Spleen (tissue), 11 donors: ENCODE results near the gene IL17B. TPM values are rescaled to one million over a fixed set of nuclear protein-coding genes. Genes with fewer than 3 reads are reported as not detected.

Source experiments
- DNase-seq: peaks from one replicate; pipeline ENCODE4 v3.0.0-alpha.2; 2020
- H3K27ac ChIP-seq, 8 donors: fragments of 200-600 bp; sonication (generic) in 7 of 8; 1 replicate in 4 of 8; 2 replicates in 4 of 8; pipeline versions ENCODE4 v1.5.0 to v1.8.0; 2016 to 2021; ENCODE audit warnings: inconsistent platforms in 4 of 8, mild to moderate bottlenecking in 4 of 8, moderate library complexity in 1 of 8
- H3K27me3 ChIP-seq, 7 donors: fragments of 200-600 bp; sonication (generic) in 6 of 7; replicated peaks in 1 of 7; 1 replicate in 4 of 7; 2 replicates in 3 of 7; pipeline versions ENCODE4 v1.5.0 to v1.8.0; 2016 to 2021; ENCODE audit warnings: inconsistent platforms in 3 of 7, mild to moderate bottlenecking in 1 of 7
- H3K36me3 ChIP-seq, 6 donors: fragments of 200-600 bp; sonication (generic) in 5 of 6; 1 replicate in 4 of 6; 2 replicates in 2 of 6; pipeline versions ENCODE4 v1.5.0 to v1.8.0; 2016 to 2021; ENCODE audit warnings: inconsistent platforms in 2 of 6
- H3K4me1 ChIP-seq, 6 donors: fragments of 200-600 bp; sonication (generic) in 5 of 6; 1 replicate in 3 of 6; 2 replicates in 3 of 6; pipeline versions ENCODE4 v1.5.0 to v1.8.0; 2016 to 2021; ENCODE audit warnings: inconsistent platforms in 3 of 6
- H3K4me3 ChIP-seq, 8 donors: fragments of 200-600 bp; sonication (generic) in 7 of 8; 1 replicate in 4 of 8; 2 replicates in 4 of 8; pipeline versions ENCODE4 v1.5.0 to v1.8.0; 2016 to 2021; ENCODE audit warnings: inconsistent platforms in 4 of 8, mild to moderate bottlenecking in 4 of 8, moderate library complexity in 2 of 8
- H3K9me3 ChIP-seq, 8 donors: fragments of 200-600 bp; sonication (generic) in 7 of 8; 1 replicate in 4 of 8; 2 replicates in 4 of 8; pipeline versions ENCODE4 v1.5.0 to v1.8.0; 2016 to 2021; ENCODE audit warnings: inconsistent platforms in 4 of 8
- POLR2A ChIP-seq, 3 donors: fragments of 450-650 bp; IDR thresholded peaks; one replicate each; pipeline ENCODE4 v1.5.1; 2017; ENCODE audit warnings: antibody characterized with exemption in 3 of 3, mild to moderate bottlenecking in 1 of 3
- POLR2AphosphoS5 ChIP-seq, 3 donors: sonication (generic); formaldehyde crosslinking; IDR thresholded peaks; one replicate each; pipeline ENCODE4 v1.5.1; 2017; ENCODE audit warnings: antibody characterized with exemption in 3 of 3
- WGBS, 5 donors: extraction: QIAGEN DNeasy Blood & Tissue Kit in 3 of 5; methylation state at CpG; one replicate each; pipeline versions ENCODE4 v1.1.5 to v1.1.7; 2013 to 2018; 5-methylcytosine and 5-hydroxymethylcytosine counted together
- intact Hi-C: fragments of 100-400 bp; cut with DNase I; formaldehyde crosslinking; loops from one replicate; pipeline ENCODE4 v1.15.0; 2023; ENCODE audit warnings: low total_unique reads
- polyA plus RNA-seq, 3 donors: library from polyadenylated mRNA; stranded (reverse); fragments of 200-250 nt; gene quantifications; one replicate each; pipeline ENCODE4 v1.2.1, GENCODE V29; 2013
- total RNA-seq, 7 donors: library from RNA; depleted of rRNA in 3 of 7; stranded (reverse); fragments of >200 nt in 3 of 7; fragmentation: NEBNext Ultra II Directional in 4 of 7; extraction: Animal tissue kit (Norgen Biotek cat#: 25700) in 4 of 7; gene quantifications; one replicate each; pipeline versions ENCODE4 v1.1.0 to v1.2.1, GENCODE V29; 2016 to 2021
- TF ChIP-seq, protein P1 (sequence below), 11 experiments: fragments of 200-600 bp in 7 of 11; fragments of 450-650 bp in 4 of 11; sonication (generic) in 4 of 11; IDR thresholded peaks in 8 of 11; conservative IDR thresholded peaks in 3 of 11; 1 replicate in 7 of 11; 2 replicates in 4 of 11; pipeline versions ENCODE4 v1.4.0 to v1.8.0; 2016 to 2021; ENCODE audit warnings: antibody characterized with exemption in 11 of 11, inconsistent platforms in 4 of 11, mild to moderate bottlenecking in 1 of 11
- donor health status: healthy with polysubstance abuse.
- donor health status: DM: no; HTN: no; CAD: no; lungs with moderate emphysema.
- donor health status: DM: no; HTN: no; CAD: no.
- donor health status: Bipolar disorder and iron deficiency.
- donor health status: healthy.
- donor health status: DM: no; HTN: no; CAD: no.
- donor health status: DM: yes; HTN: yes; CAD: no.

The IL17B gene
- total and polyA plus RNA-seq, 10 donors: 0.30 to 1.4 (median 0.60) TPM; not detected in 4

DNA sequence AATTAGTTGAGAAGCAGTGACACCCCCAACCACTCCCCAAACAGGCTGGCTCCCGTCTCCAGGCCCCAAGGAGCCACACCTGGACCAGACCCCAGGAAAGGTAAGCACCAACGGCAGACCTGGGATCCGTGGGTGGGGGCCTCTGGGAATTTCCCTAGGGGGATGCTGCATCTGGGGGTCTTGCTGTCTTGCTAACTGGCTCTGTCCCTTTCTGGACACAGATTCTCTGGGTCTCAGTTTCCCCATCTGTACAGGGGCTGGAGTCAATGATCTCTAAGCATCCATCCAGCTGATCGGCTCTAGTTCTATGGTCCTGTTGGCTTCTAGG lies 27.9 kb upstream of the IL17B start:
- Histone ChIP-seq H3K9me3 (no peaks in the 10 kb centered on the region), H3K4me1 (peaks cover 0 to 17% (median 0%) of the 10 kb centered on the region in 6 donors), H3K4me3 (peak overlapping the region; percentile 24 to 58 (median 39)), H3K36me3 (no peaks in the 10 kb centered on the region), H3K27ac (peak overlapping the region in 7 of 8 donors; percentile 71 to 82 (median 77)), H3K27me3 (no peaks in the 10 kb centered on the region)
- DNase-seq: no peak
- intact Hi-C loops: no loop called here
- TF ChIP-seq POLR2AphosphoS5 (IDR thresholded peaks at IDR 0.05) (peak in 1 of 3 donors; percentile 2), POLR2A (IDR thresholded peaks at IDR 0.05) (no peak)
- TF ChIP-seq, protein P1, sequence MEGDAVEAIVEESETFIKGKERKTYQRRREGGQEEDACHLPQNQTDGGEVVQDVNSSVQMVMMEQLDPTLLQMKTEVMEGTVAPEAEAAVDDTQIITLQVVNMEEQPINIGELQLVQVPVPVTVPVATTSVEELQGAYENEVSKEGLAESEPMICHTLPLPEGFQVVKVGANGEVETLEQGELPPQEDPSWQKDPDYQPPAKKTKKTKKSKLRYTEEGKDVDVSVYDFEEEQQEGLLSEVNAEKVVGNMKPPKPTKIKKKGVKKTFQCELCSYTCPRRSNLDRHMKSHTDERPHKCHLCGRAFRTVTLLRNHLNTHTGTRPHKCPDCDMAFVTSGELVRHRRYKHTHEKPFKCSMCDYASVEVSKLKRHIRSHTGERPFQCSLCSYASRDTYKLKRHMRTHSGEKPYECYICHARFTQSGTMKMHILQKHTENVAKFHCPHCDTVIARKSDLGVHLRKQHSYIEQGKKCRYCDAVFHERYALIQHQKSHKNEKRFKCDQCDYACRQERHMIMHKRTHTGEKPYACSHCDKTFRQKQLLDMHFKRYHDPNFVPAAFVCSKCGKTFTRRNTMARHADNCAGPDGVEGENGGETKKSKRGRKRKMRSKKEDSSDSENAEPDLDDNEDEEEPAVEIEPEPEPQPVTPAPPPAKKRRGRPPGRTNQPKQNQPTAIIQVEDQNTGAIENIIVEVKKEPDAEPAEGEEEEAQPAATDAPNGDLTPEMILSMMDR (IDR thresholded peaks at IDR 0.05 in 8 of 11, conservative IDR thresholded peaks at IDR 0.05 in 3 of 11): no peak
- WGBS, 5 donors: 59 to 80% (median 79%) methylated on average over 1 to 4 of the region's 4 CpGs

DNA sequence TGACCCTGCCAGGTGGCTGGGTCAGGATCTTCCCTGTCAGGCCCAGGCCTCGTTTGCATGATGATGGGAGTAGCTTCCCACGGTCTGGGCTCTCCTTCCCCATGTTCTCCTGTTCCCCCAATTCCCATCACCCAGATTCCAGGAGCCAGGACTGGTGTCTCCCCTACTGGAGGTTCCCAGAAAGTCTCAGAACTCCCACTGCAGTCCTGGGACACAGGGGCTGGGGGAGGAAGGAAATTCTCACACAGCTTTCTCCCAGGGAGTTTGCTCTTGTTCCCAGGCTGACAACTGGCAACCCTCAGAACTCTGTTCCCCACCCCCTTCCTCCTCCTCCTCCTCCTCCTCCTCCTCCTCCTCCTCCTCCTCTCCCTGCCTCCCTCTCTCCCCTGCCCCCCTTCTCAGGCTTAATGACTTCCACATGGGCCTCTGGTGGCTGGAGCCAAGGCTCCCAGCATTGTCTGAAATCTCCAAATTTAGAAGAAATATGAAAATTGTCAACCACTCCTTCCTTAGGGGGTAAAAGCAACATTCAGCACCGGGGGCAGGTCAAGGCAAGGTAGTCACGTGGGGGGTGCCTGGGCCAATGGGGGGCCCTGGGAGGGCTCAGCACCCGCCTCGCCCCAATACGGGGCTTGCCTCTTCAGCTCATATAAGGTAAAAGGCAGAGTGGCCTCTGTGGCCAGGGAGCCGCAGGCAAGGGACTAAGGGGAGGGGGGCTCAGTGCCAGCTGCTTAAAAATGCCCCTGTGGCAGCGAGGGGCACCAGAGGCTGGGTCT lies 27.3 kb upstream of the IL17B start:
- H3K9me3 ChIP-seq: no peaks in the 10 kb centered on the region
- peak overlapping the region in 7 of 8 donors; percentile 34 to 58 (median 40) for H3K4me3 ChIP-seq
- H3K36me3 ChIP-seq: no peaks in the 10 kb centered on the region
- WGBS, 5 donors: 66 to 76% (median 74%) methylated on average over 9 of the region's 9 CpGs
- peaks cover 0 to 17% (median 0%) of the 10 kb centered on the region in 6 donors for H3K4me1 ChIP-seq
- peak overlapping the region in 7 of 8 donors; percentile 71 to 82 (median 77) for H3K27ac ChIP-seq
- H3K27me3 ChIP-seq: no peaks in the 10 kb centered on the region
- peak; percentile 77 to 82 (median 81) for TF ChIP-seq POLR2AphosphoS5 (IDR thresholded peaks at IDR 0.05)
- TF ChIP-seq, protein P1 (IDR thresholded peaks at IDR 0.05 in 8 of 11, conservative IDR thresholded peaks at IDR 0.05 in 3 of 11): no peak
- TF ChIP-seq POLR2A (IDR thresholded peaks at IDR 0.05): peak in 2 of 3 donors; percentile 51 to 54
- no peak for DNase-seq
- intact Hi-C loops: no loop called here

DNA sequence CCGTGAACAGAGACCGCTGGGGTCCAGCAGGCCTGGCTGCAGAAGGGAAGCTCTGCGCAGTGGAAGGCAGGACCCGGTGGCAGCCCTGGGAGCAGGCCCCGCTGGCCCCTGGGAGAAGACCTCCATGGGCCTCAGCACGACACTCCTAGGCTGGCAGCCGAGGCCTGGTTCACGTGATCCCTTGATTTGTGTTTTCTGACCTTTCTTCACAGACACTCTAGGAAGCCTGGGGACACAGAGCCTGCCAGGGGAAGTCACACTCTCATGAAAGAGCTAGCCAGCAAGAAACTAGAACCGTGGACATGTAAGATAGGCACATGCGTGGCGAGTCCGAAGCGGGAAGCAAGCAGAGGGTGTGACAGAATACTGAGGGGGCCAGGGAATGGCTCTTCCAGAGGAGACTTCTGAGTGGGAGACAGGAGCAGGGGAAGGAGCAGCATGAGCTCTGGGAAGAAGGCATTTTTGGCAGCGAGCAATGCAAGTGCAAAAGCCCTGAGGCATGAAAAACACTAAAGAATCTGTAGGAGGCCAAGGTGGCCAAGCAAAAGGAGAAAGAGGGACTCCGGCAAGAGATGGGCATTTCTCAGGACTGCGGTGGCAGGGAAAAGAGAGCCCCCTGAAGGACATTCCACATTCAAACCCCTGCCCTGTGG lies 26.6 kb upstream of the IL17B start:
- intact Hi-C loops: no loop called here
- 70 to 86% (median 81%) methylated on average over 11 to 16 of the region's 16 CpGs for WGBS, 5 donors
- no peak for DNase-seq
- Histone ChIP-seq H3K27me3 (no peaks in the 10 kb centered on the region), H3K27ac (peak overlapping the region; percentile 35 to 75 (median 68)), H3K9me3 (no peaks in the 10 kb centered on the region), H3K36me3 (no peaks in the 10 kb centered on the region), H3K4me3 (peak overlapping the region in 1 of 8 donors; percentile 1), H3K4me1 (peaks cover 0 to 17% (median 0%) of the 10 kb centered on the region in 6 donors)
- TF ChIP-seq, protein P1 (IDR thresholded peaks at IDR 0.05 in 8 of 11, conservative IDR thresholded peaks at IDR 0.05 in 3 of 11): no peak
- TF ChIP-seq POLR2A (IDR thresholded peaks at IDR 0.05): no peak
- no peak for TF ChIP-seq POLR2AphosphoS5 (IDR thresholded peaks at IDR 0.05)
